ENCODE results near the gene ANKRD44. TPM values are rescaled to one million over a fixed set of nuclear protein-coding genes. Genes with fewer than 3 reads are reported as not detected.

The ANKRD44 gene
- total and polyA plus RNA-seq, 2 of the 8 experiments (the other 6 are each of a cell fraction or from before 2014, with no cell fraction given) = 1.2 to 1.3 TPM

DNA sequence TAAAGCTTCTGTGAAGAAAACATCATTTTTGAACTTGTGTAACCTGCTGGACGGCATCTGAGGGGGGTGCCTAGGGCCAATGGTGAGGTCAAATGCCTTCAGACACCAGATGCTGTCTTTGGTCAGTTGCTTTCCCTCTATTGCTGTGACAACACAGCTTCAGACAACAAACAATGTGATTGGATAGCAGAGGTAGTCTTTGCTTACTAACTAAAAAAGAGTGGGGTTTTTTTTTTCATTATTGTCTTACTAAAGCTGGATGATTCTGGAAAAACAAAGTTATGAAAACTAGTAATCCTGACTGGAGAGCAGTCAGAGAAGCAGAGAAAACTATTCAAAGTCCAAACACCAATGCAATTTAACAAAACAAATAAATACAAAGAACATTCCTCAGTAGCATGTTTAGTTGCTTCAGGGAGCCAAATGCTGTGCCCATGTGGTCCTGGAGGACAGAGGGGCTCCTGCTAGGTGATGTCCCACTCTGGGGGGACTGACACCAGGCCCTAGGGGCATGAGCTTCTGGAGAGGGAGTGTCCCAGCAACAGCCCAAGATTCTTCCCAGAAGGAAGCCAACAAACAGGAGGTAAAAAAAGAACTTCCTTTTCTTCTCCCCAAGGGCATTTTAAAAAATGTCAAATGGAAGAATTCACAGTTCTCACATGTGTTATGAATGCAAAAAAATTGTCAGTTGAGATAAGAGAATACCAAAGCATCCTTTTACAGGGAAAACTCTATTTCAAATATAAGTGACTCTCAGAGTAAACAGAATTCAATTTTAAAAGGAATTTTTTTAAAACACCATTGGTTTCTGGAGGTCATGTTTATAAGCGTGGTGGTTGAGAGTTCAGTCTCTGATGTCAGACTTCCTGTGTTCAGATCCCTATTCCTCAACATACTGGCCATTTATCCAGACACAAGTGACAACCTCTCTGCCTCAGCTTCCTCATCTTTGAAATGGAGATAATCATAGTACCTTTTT, 203.0 kb downstream of the ANKRD44 start:
- CTCF ChIA-PET (ENCODE audit: partially characterized antibody) = interaction anchor here (0.8 to 2.1 kb wide), 5 partner anchors 19 to 84 kb away, joined by 3 to 9 read pairs (median 4); no protein-coding TSS in a partner anchor
- H2AFZ ChIP-seq (ENCODE audit: low read length) = no peak overlapping the region
- WGBS, 2 experiments (ENCODE audit: extremely low coverage in 1 of 2, insufficient coverage in 1 of 2, insufficient read length in 1 of 2, insufficient replicate concordance in 2 of 2, low coverage in 1 of 2, low lambda C conversion rate in 2 of 2, missing lambda C conversion rate in 1 of 2) = 54% methylated on average over 2 of the region's 2 CpGs; no CpG with 5 or more reads in 1 of the 2 experiments
- TF ChIP-seq JUN (IDR thresholded peaks at IDR 0.05; ENCODE audit: low read depth, low read length) (no peak), SP1 (IDR thresholded peaks at IDR 0.05; ENCODE audit: low read depth, low read length) (0 out of 2 replicates have a peak, but pooled peaks have one; percentile 29)
- TF ChIP-seq, protein P1, sequence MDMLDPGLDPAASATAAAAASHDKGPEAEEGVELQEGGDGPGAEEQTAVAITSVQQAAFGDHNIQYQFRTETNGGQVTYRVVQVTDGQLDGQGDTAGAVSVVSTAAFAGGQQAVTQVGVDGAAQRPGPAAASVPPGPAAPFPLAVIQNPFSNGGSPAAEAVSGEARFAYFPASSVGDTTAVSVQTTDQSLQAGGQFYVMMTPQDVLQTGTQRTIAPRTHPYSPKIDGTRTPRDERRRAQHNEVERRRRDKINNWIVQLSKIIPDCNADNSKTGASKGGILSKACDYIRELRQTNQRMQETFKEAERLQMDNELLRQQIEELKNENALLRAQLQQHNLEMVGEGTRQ (IDR thresholded peaks at IDR 0.05; ENCODE audit: low read length) = no peak
- H4K91ac ChIP-seq (replicated peaks; ENCODE audit: insufficient read length, low read length) = no peak overlapping the region
- peaks cover 0 to 6% (median 0%) of the 10 kb centered on the region in 4 experiments; a peak in 2 of 7 replicates for H3K4me1 ChIP-seq (replicated peaks in 1 of 4; ENCODE audit: control insufficient read depth in 3 of 4, insufficient read depth in 4 of 4, low read length in 3 of 4)
- H3K79me1 ChIP-seq (ENCODE audit: low read depth, low read length) = no peaks in the 10 kb centered on the region
- H2BK120ac ChIP-seq (replicated peaks; ENCODE audit: low read depth, low read length) = no peak overlapping the region
- no peak for DNase-seq (ENCODE audit: low read depth in 1 of 2, low spot score in 2 of 2)
- no peak overlapping the region for H3K4me3 ChIP-seq (ENCODE audit: extremely low read depth in 1 of 4, insufficient read depth in 2 of 4, low read depth in 3 of 4, low read length in 4 of 4)
- POLR2A ChIA-PET (ENCODE audit: partially characterized antibody) = no interaction called here
- no peak overlapping the region for H2BK5ac ChIP-seq (ENCODE audit: low read depth, low read length)
- no peaks in the 10 kb centered on the region for H3K36me3 ChIP-seq (ENCODE audit: control insufficient read depth in 2 of 4, insufficient read depth in 4 of 4, low read length in 3 of 4)
- H3K27me3 ChIP-seq (replicated peaks in 1 of 4; ENCODE audit: control insufficient read depth in 3 of 4, extremely low read depth in 1 of 4, insufficient read depth in 3 of 4, low read length in 3 of 4) = no peaks in the 10 kb centered on the region
- no peak overlapping the region for H2BK12ac ChIP-seq (ENCODE audit: low read depth, low read length)
- no peaks in the 10 kb centered on the region for H3K9me3 ChIP-seq (ENCODE audit: insufficient read depth in 2 of 2, low read depth in 1 of 2, low read length in 1 of 2)
- no peak overlapping the region for H3K56ac ChIP-seq (replicated peaks; ENCODE audit: insufficient read length, low read depth, low read length)
- FAIRE-seq = no peak
- no peak overlapping the region for H2BK20ac ChIP-seq (ENCODE audit: low read length)
- H3K23me2 ChIP-seq (ENCODE audit: low read depth, low read length) = no peaks in the 10 kb centered on the region
- no peak overlapping the region for H2AK5ac ChIP-seq (ENCODE audit: low read depth, low read length)
- no peak overlapping the region for H4K5ac ChIP-seq (ENCODE audit: insufficient read length, low read depth, low read length)
- no peak overlapping the region for H2BK15ac ChIP-seq (ENCODE audit: low read length)
- H3K14ac ChIP-seq (ENCODE audit: insufficient read length) = no peak overlapping the region
- H4K20me1 ChIP-seq (replicated peaks in 1 of 2; ENCODE audit: control insufficient read depth in 1 of 2, insufficient read depth in 2 of 2, low read length in 2 of 2) = no peaks in the 10 kb centered on the region
- no peaks in the 10 kb centered on the region for H3K79me2 ChIP-seq (ENCODE audit: control insufficient read depth in 1 of 2, insufficient read depth in 2 of 2, low read length in 2 of 2)
- no peak overlapping the region for H3K23ac ChIP-seq (ENCODE audit: insufficient read length)
- H3K27ac ChIP-seq (ENCODE audit: low read depth, low read length) = no peak overlapping the region
- H3K9ac ChIP-seq (replicated peaks in 1 of 4; ENCODE audit: extremely low read depth in 1 of 4, low read depth in 3 of 4, low read length in 3 of 4) = no peak overlapping the region
- no peak overlapping the region for H3K4ac ChIP-seq (replicated peaks; ENCODE audit: insufficient read length, low read depth, low read length)
- H4K8ac ChIP-seq (ENCODE audit: extremely low read depth, insufficient read depth, low read length) = no peak overlapping the region
- no peak overlapping the region for H3K4me2 ChIP-seq (ENCODE audit: insufficient read depth in 1 of 2, low read depth in 2 of 2, low read length in 2 of 2)
- no peak overlapping the region for H3K18ac ChIP-seq (ENCODE audit: extremely low read depth, low read length)

All from H1 (cell line).